LNCaP clone FGC (cell line): ENCODE results near the gene TDRD7.

Experiments used
- DNase-seq: peaks from one replicate; pipeline ENCODE4 v3.0.0-alpha.2; 2011; ENCODE audit warnings: low read depth
- H3K4me3 ChIP-seq: 2 replicates; pipeline ENCODE4 v1.5.1; 2011; ENCODE audit warnings: mild to moderate bottlenecking, low read depth, low read length, control low read depth
- CTCF ChIP-seq: IDR thresholded peaks from 2 replicates; pipeline ENCODE4 v1.5.1; 2012; ENCODE audit warnings: mild to moderate bottlenecking; ENCODE audit not compliant: control insufficient read depth, insufficient read depth; ENCODE audit errors: extremely low read depth

The TDRD7 gene

GRCh38 chr9:97396256-97396655 lies 15.6 kb upstream of the TDRD7 start:
- no peak overlapping the region for H3K4me3 ChIP-seq
- DNase-seq: no peak
- no peak for TF ChIP-seq CTCF

GRCh38 chr9:97397220-97397619 lies 14.7 kb upstream of the TDRD7 start:
- no peak overlapping the region for H3K4me3 ChIP-seq
- TF ChIP-seq CTCF: no peak
- DNase-seq: no peak

GRCh38 chr9:97398999-97399758 lies 12.7 kb upstream of the TDRD7 start:
- TF ChIP-seq CTCF: peak; percentile 99
- no peak overlapping the region for H3K4me3 ChIP-seq

GRCh38 chr9:97403746-97404316 lies 8.1 kb upstream of the TDRD7 start:
- no peak overlapping the region for H3K4me3 ChIP-seq
- DNase-seq: no peak
- TF ChIP-seq CTCF: no peak

More at GRCh38 chr9:97398999-97399758, 12.7 kb upstream of the TDRD7 start:
- peak; percentile 82 for DNase-seq

- H3K4me3 ChIP-seq: no peak overlapping the region
- TF ChIP-seq CTCF: no peak
- DNase-seq: no peak
These were observed 6.3 kb upstream of the TDRD7 start for GRCh38 chr9:97405551-97405950.

- DNase-seq: no peak
- no peak overlapping the region for H3K4me3 ChIP-seq
- TF ChIP-seq CTCF: no peak
These were observed 5.2 kb upstream of the TDRD7 start for GRCh38 chr9:97406620-97407177.

- no peak for DNase-seq
- TF ChIP-seq CTCF: no peak
- H3K4me3 ChIP-seq: no peak overlapping the region
These were observed 3.3 kb upstream of the TDRD7 start for GRCh38 chr9:97408562-97408961.
